Adrenal gland (tissue), 12 donors: ENCODE results near the gene B9D2. TPM values are rescaled to one million over a fixed set of nuclear protein-coding genes. Genes with fewer than 3 reads are reported as not detected.
"Not testable (repeated sequence)": the region's sequence is repeated elsewhere in the genome, so short reads cannot be mapped to it uniquely, and the experiment has no call there.

Source experiments
- DNase-seq, 7 donors: peaks; one replicate each; pipeline ENCODE4 v3.0.0-alpha.2; 2019 to 2020
- H3K27ac ChIP-seq, 5 donors: fragments of 200-600 bp; sonication (generic) in 4 of 5; 1 replicate in 3 of 5; 2 replicates in 2 of 5; pipeline versions ENCODE4 v1.5.1 to v1.8.0; 2016 to 2020; ENCODE audit warnings: mild to moderate bottlenecking in 1 of 5
- H3K27me3 ChIP-seq: fragments of 200-600 bp; 2 replicates; pipeline ENCODE4 v1.8.0; 2021
- H3K36me3 ChIP-seq, 2 donors: fragments of 200-600 bp; replicated peaks in 1 of 2; 1 replicate in 1 of 2; 2 replicates in 1 of 2; pipeline versions ENCODE4 v1.5.1 to v1.8.0; 2018 to 2022
- H3K4me1 ChIP-seq, 2 donors: fragments of 200-600 bp; replicated peaks in 1 of 2; 1 replicate in 1 of 2; 2 replicates in 1 of 2; pipeline versions ENCODE4 v1.5.1 to v1.8.0; 2018 to 2021
- H3K4me3 ChIP-seq, 4 donors: fragments of 200-600 bp; sonication (generic) in 3 of 4; one replicate each; pipeline ENCODE4 v1.5.1; 2016 to 2018
- H3K9me3 ChIP-seq, 3 donors: fragments of 200-600 bp; sonication (generic) in 1 of 3; replicated peaks in 1 of 3; 1 replicate in 2 of 3; 2 replicates in 1 of 3; pipeline versions ENCODE4 v1.5.1 to v1.8.0; 2016 to 2021
- CTCF ChIP-seq, 6 experiments: fragments of 450-650 bp in 4 of 6; fragments of 200-600 bp in 2 of 6; sonication (generic) in 1 of 6; IDR thresholded peaks; 1 replicate in 5 of 6; 2 replicates in 1 of 6; pipeline versions ENCODE4 v1.5.1 to v1.8.0; 2016 to 2021; ENCODE audit warnings: antibody characterized with exemption in 6 of 6, mild to moderate bottlenecking in 2 of 6, moderate library complexity in 1 of 6
- POLR2A ChIP-seq, 2 donors: fragments of 450-650 bp; IDR thresholded peaks; one replicate each; pipeline ENCODE4 v1.6.1; 2017; ENCODE audit warnings: antibody characterized with exemption in 2 of 2, mild to moderate bottlenecking in 2 of 2, moderate library complexity in 1 of 2
- WGBS, 4 donors: extraction: QIAGEN DNeasy Blood & Tissue Kit in 2 of 4; methylation state at CpG; one replicate each; pipeline versions ENCODE4 v1.1.5 to v1.1.7; 2013 to 2017; 5-methylcytosine and 5-hydroxymethylcytosine counted together
- intact Hi-C, 2 donors: fragments of 100-400 bp; cut with DNase I; formaldehyde crosslinking; loops; one replicate each; pipeline versions ENCODE4 v1.14.1 to v1.15.0; 2022 to 2023
- polyA plus RNA-seq, 3 donors: library from polyadenylated mRNA; stranded (reverse); fragments of 200-250 nt in 2 of 3; fragments of 350-450 nt in 1 of 3; fragmentation: Illumina TruSeq in 1 of 3; extraction: RNeasy Lipid Tissue Mini Kit (QIAGEN cat#74804) in 1 of 3; gene quantifications; one replicate each; pipeline ENCODE4 v1.2.3, GENCODE V29; 2013 to 2014
- total RNA-seq, 9 donors: library from RNA; depleted of rRNA in 4 of 9; stranded (reverse); fragments of >200 nt in 4 of 9; fragments of 120-200 nt in 1 of 9; fragmentation: NEBNext Ultra II Directional in 1 of 9; extraction: Animal tissue kit (Norgen Biotek cat#: 25700) in 1 of 9; gene quantifications; one replicate each; pipeline versions ENCODE4 v1.1.0 to v1.2.4, GENCODE V29; 2013 to 2023
- donor health status: healthy with polysubstance abuse.
- donor health status: Bipolar disorder and iron deficiency.
- donor health status: DM: yes; HTN: yes; CAD: no.
- donor health status: DM: no; HTN: no; CAD: no.
- donor health status: DM: no; HTN: no; CAD: no.
- donor health status: DM: yes; HTN: yes; CAD: no.

B9D2 gene
- total and polyA plus RNA-seq, 12 donors = 2.7 to 16.8 (median 10.8) TPM

GRCh38 chr19:41411100-41411967 lies 47.4 kb upstream of the B9D2 start:
- H3K27me3 ChIP-seq = no peaks in the 10 kb centered on the region
- H3K27ac ChIP-seq = peak overlapping the region in 3 of 5 donors; percentile 48 to 79 (median 62)
- H3K36me3 ChIP-seq = peaks cover 0 to 45% of the 10 kb centered on the region in 2 donors
- TF ChIP-seq POLR2A (IDR thresholded peaks at IDR 0.05) (no peak), CTCF (IDR thresholded peaks at IDR 0.05) (no peak)
- intact Hi-C loops = no loop called here
- DNase-seq = no peak
- H3K9me3 ChIP-seq = no peaks in the 10 kb centered on the region
- peaks cover 14 to 26% of the 10 kb centered on the region in 2 donors for H3K4me1 ChIP-seq
- WGBS, 4 donors = 60 to 80% (median 72%) methylated on average over 8 to 9 of the region's 9 CpGs
- H3K4me3 ChIP-seq = no peak overlapping the region

- DNase-seq = no peak
- H3K36me3 ChIP-seq = peaks cover 0 to 42% of the 10 kb centered on the region in 2 donors
- intact Hi-C loops = no loop called here
- TF ChIP-seq POLR2A (IDR thresholded peaks at IDR 0.05) (no peak), CTCF (IDR thresholded peaks at IDR 0.05) (no peak)
- H3K9me3 ChIP-seq = no peaks in the 10 kb centered on the region
- H3K27ac ChIP-seq = peak overlapping the region in 3 of 5 donors; percentile 61 to 79 (median 64)
- 88 to 92% (median 89%) methylated on average over 14 to 23 of the region's 23 CpGs for WGBS, 4 donors
- H3K27me3 ChIP-seq = no peaks in the 10 kb centered on the region
- H3K4me3 ChIP-seq = no peak overlapping the region
- peaks cover 14 to 26% of the 10 kb centered on the region in 2 donors for H3K4me1 ChIP-seq
These were observed 46.5 kb upstream of the B9D2 start for GRCh38 chr19:41410336-41411054.

GRCh38 chr19:41409288-41409687 lies 45.3 kb upstream of the B9D2 start:
- H3K4me1 ChIP-seq = peaks cover 14 to 26% of the 10 kb centered on the region in 2 donors
- no peaks in the 10 kb centered on the region for H3K27me3 ChIP-seq
- peak in 1 of 2 donors; percentile 73 for TF ChIP-seq POLR2A (IDR thresholded peaks at IDR 0.05)
- no peak for TF ChIP-seq CTCF (IDR thresholded peaks at IDR 0.05)
- WGBS, 4 donors = 44 to 53% (median 48%) methylated on average over 4 of the region's 4 CpGs
- no peak overlapping the region for H3K4me3 ChIP-seq
- no peaks in the 10 kb centered on the region for H3K9me3 ChIP-seq
- DNase-seq = peak in 6 of 7 donors; percentile 70 to 88 (median 82)
- peak overlapping the region in 4 of 5 donors; percentile 60 to 79 (median 62) for H3K27ac ChIP-seq
- intact Hi-C loops = no loop called here
- H3K36me3 ChIP-seq = peaks cover 0 to 30% of the 10 kb centered on the region in 2 donors

GRCh38 chr19:41408846-41409245 lies 44.9 kb upstream of the B9D2 start:
- 90 to 99% (median 92%) methylated on average over 5 of the region's 5 CpGs for WGBS, 4 donors
- H3K27me3 ChIP-seq, H3K9me3 ChIP-seq, intact Hi-C loops, H3K4me3 ChIP-seq, DNase-seq: not testable (repeated sequence)
- H3K4me1 ChIP-seq = peaks cover 14 to 26% of the 10 kb centered on the region in 2 donors
- peaks cover 0 to 26% of the 10 kb centered on the region in 2 donors for H3K36me3 ChIP-seq
- H3K27ac ChIP-seq = peak overlapping the region in 4 of 5 donors; percentile 60 to 79 (median 62)
